NCI-H146 treated with DMSO at 0.1 percent for 48 hours (cell line): ENCODE data around the gene CACNG4.

Source experiments
- DNase-seq: peaks from one replicate; lab custom pipeline; 2025; ENCODE audit not compliant: unreplicated experiment; lab: John Stamatoyannopoulos, UW

CACNG4 gene

GRCh38 chr17:67055811-67056745 lies 91.6 kb downstream of the CACNG4 start:
- DNase-seq = no peak

GRCh38 chr17:67056746-67057490 lies 92.4 kb downstream of the CACNG4 start:
- DNase-seq = no peak

DNA sequence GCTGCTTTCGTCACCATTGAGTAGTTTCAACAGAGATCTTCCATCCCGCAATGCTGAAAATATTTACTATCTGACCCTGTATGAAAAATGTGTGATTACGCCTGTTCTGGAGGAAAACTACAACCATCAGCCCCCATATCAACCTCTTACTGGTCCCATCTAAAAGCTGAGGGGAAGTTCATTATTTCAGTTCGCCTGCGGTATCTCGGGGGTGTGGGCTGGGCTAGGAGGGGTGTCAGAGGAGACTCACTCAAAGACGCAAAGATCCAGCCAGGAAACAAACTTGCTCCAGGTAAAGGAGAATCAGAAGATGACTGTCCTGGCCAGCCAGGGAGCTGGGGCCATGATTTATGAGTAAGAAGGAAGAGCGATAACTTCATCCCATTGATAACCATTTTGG lies 93.5 kb downstream of the CACNG4 start:
- DNase-seq = no peak

DNA sequence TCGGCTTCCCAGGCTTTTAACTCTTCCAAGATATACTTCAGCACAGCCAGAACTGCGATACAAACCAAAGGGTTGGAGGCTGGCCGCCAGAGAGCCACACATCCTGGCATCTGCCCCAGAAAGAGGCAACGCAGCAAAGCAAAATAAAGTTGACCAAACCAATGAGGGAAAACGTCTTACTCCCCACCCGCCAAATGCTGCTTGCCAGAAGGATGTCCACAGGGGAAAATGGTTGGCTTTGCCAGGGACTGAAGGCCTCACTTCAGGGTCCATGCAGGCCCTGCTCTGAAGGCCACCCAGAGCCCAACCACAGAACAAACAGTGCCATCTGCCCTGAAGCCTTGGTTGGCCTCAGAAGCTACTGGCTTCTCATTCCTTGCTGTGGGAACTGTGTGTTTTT lies 94.9 kb downstream of the CACNG4 start:
- DNase-seq = no peak

DNA sequence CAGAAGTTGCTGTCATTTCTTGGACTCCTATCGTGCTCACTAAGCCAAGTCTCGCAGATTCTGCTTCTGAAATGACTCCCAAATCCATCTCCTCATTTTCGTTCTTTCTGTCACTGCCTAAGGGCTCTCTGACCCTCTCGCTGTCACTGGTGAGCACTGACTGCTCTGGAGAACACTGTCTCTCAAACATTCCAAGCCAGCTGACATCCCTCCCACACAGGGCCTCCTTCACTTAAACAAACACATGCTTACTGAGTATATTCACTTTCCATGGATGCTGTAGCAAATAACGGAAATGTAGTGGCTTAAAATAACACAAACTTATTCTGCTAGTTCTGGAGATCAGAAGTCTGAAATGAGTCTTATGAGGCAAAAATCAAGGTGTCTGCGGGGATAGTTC lies 98.6 kb downstream of the CACNG4 start:
- no peak for DNase-seq

GRCh38 chr17:67066717-67067116 lies 102.2 kb downstream of the CACNG4 start:
- no peak for DNase-seq

- DNase-seq = no peak
Measured at GRCh38 chr17:67067571-67068482, 103.3 kb downstream of the CACNG4 start.

GRCh38 chr17:67068999-67069398 lies 104.5 kb downstream of the CACNG4 start:
- DNase-seq = no peak

- DNase-seq = no peak
Measured at GRCh38 chr17:67069603-67070136, 105.2 kb downstream of the CACNG4 start.

DNA sequence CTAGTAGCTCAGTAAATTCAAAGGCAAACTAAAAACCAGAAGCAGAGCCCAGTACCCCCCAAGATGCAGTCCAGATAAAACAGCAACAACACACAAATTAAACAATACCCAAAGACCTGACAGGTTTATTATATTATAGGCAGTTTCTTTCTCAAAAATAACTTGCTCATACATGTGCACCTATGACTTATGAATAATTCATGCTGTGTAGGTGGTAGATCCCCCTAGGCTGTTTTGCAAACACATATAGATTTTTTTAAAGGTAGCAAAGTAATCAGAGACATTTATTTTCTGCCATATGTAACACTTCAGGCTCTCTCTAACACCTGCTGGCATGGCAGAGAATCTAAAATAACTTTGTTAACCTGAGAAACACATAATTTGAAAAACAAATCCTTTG lies 107.1 kb downstream of the CACNG4 start:
- no peak for DNase-seq

GRCh38 chr17:67072885-67073284 lies 108.4 kb downstream of the CACNG4 start:
- DNase-seq = no peak

DNA sequence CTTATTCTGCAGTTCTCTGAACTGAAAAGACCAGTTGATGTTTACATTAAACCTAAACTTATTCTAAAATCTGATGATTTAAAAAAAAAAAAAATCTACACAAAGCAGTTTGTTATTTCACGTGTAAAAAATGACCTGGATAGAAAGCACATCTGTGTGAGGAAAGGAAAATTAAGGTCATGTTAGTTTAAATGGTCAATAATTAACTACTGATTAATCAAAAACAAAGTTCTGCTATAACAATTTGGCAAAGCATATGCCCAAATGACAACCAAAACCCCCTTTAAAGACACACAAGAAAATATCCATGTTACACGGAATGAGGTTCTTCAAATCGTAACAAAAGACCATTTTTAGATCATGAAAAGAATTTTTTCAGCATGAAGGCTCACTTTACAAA lies 110.3 kb downstream of the CACNG4 start:
- DNase-seq = no peak

GRCh38 chr17:67076290-67076689 lies 111.8 kb downstream of the CACNG4 start:
- no peak for DNase-seq

- no peak for DNase-seq
Measured at GRCh38 chr17:67078292-67078691, 113.8 kb downstream of the CACNG4 start.

GRCh38 chr17:67079491-67079890 lies 115.0 kb downstream of the CACNG4 start:
- no peak for DNase-seq

- no peak for DNase-seq
Measured at GRCh38 chr17:67080804-67081203, 116.3 kb downstream of the CACNG4 start.

DNA sequence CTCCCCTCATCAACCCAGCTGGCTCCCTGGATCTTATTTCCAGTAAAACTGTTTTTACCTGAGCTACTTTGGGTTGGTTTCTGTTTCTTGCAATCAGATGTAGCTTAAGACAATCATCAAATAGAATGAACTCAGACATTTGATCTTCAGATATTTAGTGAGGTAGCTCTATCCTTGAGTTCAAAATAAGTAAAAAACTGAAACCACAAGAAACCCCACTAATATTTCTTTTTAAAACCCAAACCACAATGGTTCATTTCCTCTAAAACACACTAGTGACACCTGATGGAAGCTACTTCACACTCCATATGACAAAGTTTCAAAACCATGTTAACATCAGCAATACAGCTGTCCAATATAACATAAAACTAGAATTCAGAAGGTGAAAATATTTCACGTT lies 117.6 kb downstream of the CACNG4 start:
- no peak for DNase-seq
